ENCODE results near the gene FAM47C. TPM values are rescaled to one million over a fixed set of nuclear protein-coding genes. Genes with fewer than 3 reads are reported as not detected.
"Not testable (repeated sequence)": the region's sequence is repeated elsewhere in the genome, so short reads cannot be mapped to it uniquely, and the experiment has no call there.

FAM47C gene
- not detected for total RNA-seq

DNA sequence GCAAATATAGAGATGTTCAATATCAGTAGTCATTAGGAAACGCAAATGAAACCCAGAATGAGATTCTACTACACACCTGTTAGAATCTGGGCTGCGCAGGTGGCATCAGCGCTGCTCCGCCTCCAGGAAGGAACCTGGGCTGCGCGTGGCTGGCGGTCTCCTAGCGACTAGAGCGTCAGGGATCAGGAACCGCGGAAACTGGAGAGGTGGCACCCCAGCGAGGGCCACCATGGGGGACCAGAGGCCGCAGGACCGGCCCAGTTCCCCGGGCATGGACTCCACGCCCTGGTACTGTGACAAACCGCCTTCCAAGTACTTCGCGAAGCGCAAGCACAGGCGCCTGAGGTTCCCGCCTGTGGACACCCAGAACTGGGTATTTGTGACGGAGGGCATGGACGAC is at the start of gene FAM47C:
FAM47C (plus strand) TSS at position 185 of the 400 bp plus-strand sequence; CDS start at position 230, 45 bp downstream.
- H3K4me3 Mint-ChIP-seq; ATAC-seq; H3K36me3 Mint-ChIP-seq (ENCODE audit: low read depth); POLR2A ChIA-PET; H3K27me3 Mint-ChIP-seq (ENCODE audit: low read depth); H3K27ac Mint-ChIP-seq; DNase-seq; CTCF ChIA-PET; H3K4me1 Mint-ChIP-seq (ENCODE audit: low read depth); H3K9me3 Mint-ChIP-seq (ENCODE audit: insufficient read depth): not testable (repeated sequence)

DNA sequence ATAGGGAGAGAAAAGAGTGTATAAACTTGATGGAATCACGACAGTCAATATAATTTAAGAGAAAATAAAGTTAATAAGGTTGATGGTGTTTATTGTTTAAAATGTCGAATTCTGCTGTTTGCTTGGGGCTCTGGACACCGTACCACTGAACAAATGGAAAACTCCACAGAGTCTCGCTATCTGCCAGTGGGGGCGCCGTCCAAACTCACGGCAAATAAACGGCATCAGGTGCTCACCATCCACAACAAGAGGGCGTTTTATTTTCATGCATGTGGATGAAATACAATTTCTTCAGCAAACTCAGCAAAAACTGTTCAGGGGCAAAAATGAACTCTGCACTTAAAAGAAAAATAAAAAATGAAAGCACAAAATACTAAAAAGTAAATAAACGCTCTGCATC is 46.6 kb upstream of the FAM47C start:
- no peaks in the 10 kb centered on the region for H3K4me1 Mint-ChIP-seq (ENCODE audit: low read depth)
- no peaks in the 10 kb centered on the region for H3K36me3 Mint-ChIP-seq (ENCODE audit: low read depth)
- H3K27ac Mint-ChIP-seq: no peak overlapping the region
- no peak for ATAC-seq
- POLR2A ChIA-PET: no interaction called here
- peaks cover 10% of the 10 kb centered on the region for H3K27me3 Mint-ChIP-seq (ENCODE audit: low read depth)
- CTCF ChIA-PET: no interaction called here
- DNase-seq: no peak
- H3K4me3 Mint-ChIP-seq: no peak overlapping the region
- H3K9me3 Mint-ChIP-seq (ENCODE audit: insufficient read depth): no peaks in the 10 kb centered on the region

DNA sequence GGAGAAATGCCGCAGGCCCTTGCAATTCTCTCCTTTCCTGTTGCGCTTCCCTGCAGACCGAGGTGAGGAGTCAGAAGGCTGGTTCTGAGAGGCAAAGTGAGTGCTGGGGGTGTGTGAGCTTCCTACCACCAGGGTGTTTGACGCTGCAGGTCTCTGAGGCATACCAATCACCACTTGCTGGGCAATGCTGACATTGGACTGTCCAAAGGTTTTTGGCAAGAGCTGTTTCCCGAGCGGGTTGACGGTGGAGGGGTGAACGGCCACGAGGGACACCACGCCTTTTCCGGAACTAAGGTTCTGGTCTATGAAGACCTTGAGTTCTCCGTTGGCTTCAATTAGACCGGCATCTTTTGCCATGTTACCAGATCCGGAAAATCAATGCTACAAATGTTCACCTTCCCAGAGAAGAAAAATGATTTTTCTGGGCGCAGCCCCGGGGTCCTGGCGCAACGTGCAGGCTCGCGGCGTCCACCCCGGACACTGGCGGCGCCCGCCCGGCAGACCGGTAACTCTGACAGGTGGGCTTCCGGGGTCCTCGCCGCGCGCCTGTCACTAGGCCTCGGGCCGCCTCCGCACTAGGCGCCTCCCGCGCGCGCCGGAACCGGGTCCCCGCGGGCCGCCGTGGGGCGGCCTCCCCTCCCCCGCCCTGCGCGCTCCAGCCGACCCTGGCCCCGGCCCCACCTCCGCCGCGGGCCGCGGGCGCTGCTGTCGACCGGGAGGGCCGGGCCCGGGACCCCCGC is 44.9 kb upstream of the FAM47C start:
- ChIA-PET CTCF (no interaction called here), POLR2A (no interaction called here)
- Mint-ChIP-seq H3K9me3 (ENCODE audit: insufficient read depth) (no peaks in the 10 kb centered on the region), H3K27me3 (ENCODE audit: low read depth) (peaks cover 4% of the 10 kb centered on the region), H3K27ac (no peak overlapping the region), H3K4me3 (no peak overlapping the region), H3K4me1 (ENCODE audit: low read depth) (no peaks in the 10 kb centered on the region), H3K36me3 (ENCODE audit: low read depth) (no peaks in the 10 kb centered on the region)
- DNase-seq: no peak
- no peak for ATAC-seq

DNA sequence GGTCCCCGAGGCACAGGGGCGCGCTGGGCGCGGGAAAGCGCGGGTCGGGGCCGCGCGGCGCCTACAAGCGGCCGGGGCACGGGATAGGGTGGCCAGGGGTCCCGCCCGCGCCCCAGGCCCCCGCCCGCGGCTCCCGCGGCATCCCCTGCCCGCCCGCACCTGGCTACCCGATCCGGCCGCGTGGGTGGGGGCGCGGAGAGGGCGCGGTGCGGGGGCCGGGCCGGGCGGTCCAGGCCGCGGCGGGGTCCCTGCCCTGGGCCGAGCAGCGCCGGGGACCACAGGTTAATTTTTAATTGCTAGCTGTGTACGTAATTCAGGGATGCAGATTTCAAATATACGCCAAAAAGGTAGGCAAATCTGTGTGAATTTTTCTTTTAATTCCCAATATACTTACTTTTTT is 44.3 kb upstream of the FAM47C start:
- no peaks in the 10 kb centered on the region for H3K9me3 Mint-ChIP-seq (ENCODE audit: insufficient read depth)
- ChIA-PET POLR2A (no interaction called here), CTCF (no interaction called here)
- H3K27me3 Mint-ChIP-seq (ENCODE audit: low read depth): no peaks in the 10 kb centered on the region
- H3K4me3 Mint-ChIP-seq: no peak overlapping the region
- no peaks in the 10 kb centered on the region for H3K36me3 Mint-ChIP-seq (ENCODE audit: low read depth)
- no peak overlapping the region for H3K27ac Mint-ChIP-seq
- no peaks in the 10 kb centered on the region for H3K4me1 Mint-ChIP-seq (ENCODE audit: low read depth)
- ATAC-seq (no peak), DNase-seq (no peak)

DNA sequence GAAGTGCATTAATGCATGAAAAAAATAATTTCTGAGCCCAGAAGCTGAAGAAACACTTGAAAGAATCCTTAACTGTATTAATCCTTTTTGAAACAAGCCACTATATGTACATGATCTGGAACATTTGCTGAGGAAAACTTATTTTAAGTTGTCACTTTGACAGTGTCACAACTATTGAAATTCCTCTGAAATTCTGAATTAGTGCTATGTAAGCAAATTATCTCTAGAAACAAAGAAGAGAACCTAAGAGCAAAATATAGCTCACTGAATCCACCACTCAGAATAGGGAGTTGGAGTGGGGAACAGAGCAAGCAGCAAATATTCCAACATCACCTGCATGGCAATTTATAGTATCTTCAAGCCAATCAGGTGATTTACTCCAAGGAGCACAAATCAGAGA is 34.6 kb upstream of the FAM47C start:
- Mint-ChIP-seq H3K9me3 (ENCODE audit: insufficient read depth) (no peaks in the 10 kb centered on the region), H3K36me3 (ENCODE audit: low read depth) (no peaks in the 10 kb centered on the region), H3K4me1 (ENCODE audit: low read depth) (no peaks in the 10 kb centered on the region), H3K27me3 (ENCODE audit: low read depth) (no peaks in the 10 kb centered on the region), H3K4me3 (no peak overlapping the region), H3K27ac (no peak overlapping the region)
- POLR2A ChIA-PET: no interaction called here
- CTCF ChIA-PET: no interaction called here
- DNase-seq: no peak
- no peak for ATAC-seq

DNA sequence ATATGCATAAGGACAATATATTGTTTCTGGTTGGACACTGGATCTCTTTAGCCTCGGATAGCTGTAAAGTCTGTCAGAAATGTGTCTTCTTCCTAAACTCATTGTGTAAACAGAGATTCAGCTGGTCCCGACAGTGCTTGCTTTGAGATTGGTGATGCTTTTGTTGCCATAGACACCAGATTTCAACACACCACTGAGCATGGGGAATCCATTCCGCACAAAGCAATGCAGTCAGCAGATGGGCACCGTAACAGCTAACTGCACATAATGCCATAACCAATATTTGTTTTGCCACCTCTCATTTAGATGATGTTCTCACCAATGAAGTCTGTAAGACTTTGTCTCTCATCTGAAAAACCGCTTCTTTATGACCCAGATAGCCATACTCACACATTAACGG is 33.3 kb upstream of the FAM47C start:
- no peak for ATAC-seq
- Mint-ChIP-seq H3K9me3 (ENCODE audit: insufficient read depth) (no peaks in the 10 kb centered on the region), H3K4me1 (ENCODE audit: low read depth) (no peaks in the 10 kb centered on the region), H3K27ac (no peak overlapping the region), H3K27me3 (ENCODE audit: low read depth) (no peaks in the 10 kb centered on the region), H3K4me3 (no peak overlapping the region), H3K36me3 (ENCODE audit: low read depth) (no peaks in the 10 kb centered on the region)
- ChIA-PET CTCF (no interaction called here), POLR2A (no interaction called here)
- DNase-seq: no peak

DNA sequence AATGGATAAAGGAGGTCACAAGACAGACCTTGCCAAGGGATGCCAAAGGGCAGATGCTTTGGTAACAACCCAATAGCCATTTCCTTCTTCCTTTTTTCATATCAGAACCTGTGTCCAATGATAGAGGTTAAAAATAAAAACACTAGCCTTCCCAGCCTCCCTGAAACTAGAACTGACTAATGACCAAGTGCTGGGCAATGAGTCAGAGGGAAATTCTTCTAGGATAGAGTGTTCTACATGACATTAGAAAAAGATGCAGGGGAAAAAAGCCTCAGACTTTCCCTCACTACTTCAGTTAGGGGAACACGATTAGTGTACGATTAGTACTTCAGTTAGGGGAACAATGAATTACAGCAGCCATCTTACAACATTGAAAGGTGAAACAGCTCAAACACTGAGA is 29.3 kb upstream of the FAM47C start:
- CTCF ChIA-PET: no interaction called here

DNA sequence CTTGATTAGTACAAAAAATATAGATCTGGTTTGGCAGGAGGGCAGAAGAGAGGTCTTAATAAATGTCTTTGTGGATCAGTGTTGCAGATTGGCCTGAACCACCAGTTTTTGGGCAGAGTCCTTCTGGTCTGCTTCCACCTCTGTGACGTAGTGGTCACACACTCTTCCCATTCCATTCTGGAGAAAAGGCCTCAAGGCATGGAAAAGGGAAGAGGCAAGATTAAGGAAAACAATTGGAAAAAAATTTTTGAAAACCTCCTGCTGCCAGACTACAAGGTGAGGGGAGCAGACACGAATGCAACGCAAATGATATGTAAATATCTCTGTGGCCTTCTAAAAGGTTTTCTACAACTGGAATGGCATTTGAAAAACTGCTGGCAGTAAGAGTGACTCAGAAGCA is 24.3 kb upstream of the FAM47C start:
- DNase-seq (no peak), ATAC-seq (no peak)
- H3K4me1 Mint-ChIP-seq (ENCODE audit: low read depth): peaks cover 2% of the 10 kb centered on the region
- no peak overlapping the region for H3K27ac Mint-ChIP-seq
- CTCF ChIA-PET: no interaction called here
- no peak overlapping the region for H3K4me3 Mint-ChIP-seq
- no peaks in the 10 kb centered on the region for H3K9me3 Mint-ChIP-seq (ENCODE audit: insufficient read depth)
- peaks cover 3% of the 10 kb centered on the region for H3K27me3 Mint-ChIP-seq (ENCODE audit: low read depth)
- no peaks in the 10 kb centered on the region for H3K36me3 Mint-ChIP-seq (ENCODE audit: low read depth)
- POLR2A ChIA-PET: no interaction called here

More for the DNA sequence above, 29.3 kb upstream of the FAM47C start:
- POLR2A ChIA-PET: no interaction called here
- Mint-ChIP-seq H3K36me3 (ENCODE audit: low read depth) (no peaks in the 10 kb centered on the region), H3K4me1 (ENCODE audit: low read depth) (no peaks in the 10 kb centered on the region), H3K4me3 (no peak overlapping the region), H3K27me3 (ENCODE audit: low read depth) (no peaks in the 10 kb centered on the region), H3K9me3 (ENCODE audit: insufficient read depth) (no peaks in the 10 kb centered on the region), H3K27ac (no peak overlapping the region)
- no peak for DNase-seq
- no peak for ATAC-seq

DNA sequence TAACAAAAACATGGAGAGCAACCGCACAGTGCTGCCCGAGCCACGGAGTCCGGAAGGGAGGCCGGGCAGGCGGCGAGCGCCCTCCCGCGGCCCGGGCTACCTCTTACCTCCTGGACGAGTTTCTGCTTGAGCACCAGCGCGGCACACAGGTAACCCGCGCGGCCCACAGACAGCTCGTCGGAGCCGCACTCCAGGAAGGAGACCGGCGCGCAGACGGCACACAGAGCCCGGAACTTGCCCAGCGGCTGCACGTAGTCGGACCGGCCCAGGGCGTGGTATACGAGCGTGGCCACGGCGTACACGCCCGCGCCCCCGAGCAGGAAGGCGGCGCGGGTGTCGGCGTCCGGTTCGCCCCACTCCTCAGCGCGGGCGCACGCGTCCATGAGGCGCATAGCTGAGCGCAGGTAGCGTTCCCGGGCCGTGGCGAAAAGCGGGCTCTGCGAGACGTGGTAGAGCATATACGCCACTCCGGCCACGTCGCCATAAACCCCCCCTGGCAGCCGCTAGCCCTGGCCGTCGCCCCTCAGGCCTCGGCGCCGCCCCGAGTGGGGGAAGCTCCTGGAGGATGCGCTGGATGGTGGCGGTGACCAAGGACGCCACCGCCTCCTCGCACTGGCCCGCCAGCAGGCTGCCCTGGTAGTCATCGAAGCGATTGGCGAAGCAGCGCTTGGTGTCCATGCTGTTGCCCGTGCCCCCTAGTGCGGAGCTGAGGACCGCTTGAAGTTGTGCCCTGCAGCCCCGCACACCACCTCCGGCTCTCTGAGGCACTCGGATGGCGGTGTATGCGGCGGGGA is 22.6 kb upstream of the FAM47C start:
- H3K4me1 Mint-ChIP-seq (ENCODE audit: low read depth); H3K36me3 Mint-ChIP-seq (ENCODE audit: low read depth); DNase-seq; H3K9me3 Mint-ChIP-seq (ENCODE audit: insufficient read depth); POLR2A ChIA-PET; H3K27ac Mint-ChIP-seq; CTCF ChIA-PET; H3K27me3 Mint-ChIP-seq (ENCODE audit: low read depth); ATAC-seq; H3K4me3 Mint-ChIP-seq: not testable (repeated sequence)

DNA sequence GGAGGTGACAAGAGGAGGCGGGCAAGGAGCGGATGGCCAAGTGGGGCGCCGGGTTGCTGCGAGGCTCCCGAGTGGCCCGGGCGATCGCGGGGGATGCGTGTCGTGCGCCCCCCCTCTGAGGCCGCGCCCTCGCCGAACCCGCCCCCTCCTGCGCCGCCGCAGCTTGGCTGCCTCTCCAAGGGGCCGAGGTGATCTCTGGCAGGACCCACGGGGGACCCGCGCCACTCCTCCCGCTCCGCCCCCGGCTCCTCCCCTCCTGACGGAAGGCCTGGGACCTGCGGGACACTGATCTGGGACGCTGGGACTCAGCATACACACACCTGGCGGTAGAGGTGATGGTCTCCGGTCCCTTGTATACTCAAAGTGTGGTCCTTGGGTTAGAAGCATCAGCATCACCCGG is 21.9 kb upstream of the FAM47C start:
- ATAC-seq (no peak), DNase-seq (no peak)
- H3K27ac Mint-ChIP-seq: no peak overlapping the region
- no peak overlapping the region for H3K4me3 Mint-ChIP-seq
- ChIA-PET POLR2A (no interaction called here), CTCF (no interaction called here)
- peaks cover 2% of the 10 kb centered on the region for H3K4me1 Mint-ChIP-seq (ENCODE audit: low read depth)
- H3K9me3 Mint-ChIP-seq (ENCODE audit: insufficient read depth): no peaks in the 10 kb centered on the region
- no peaks in the 10 kb centered on the region for H3K36me3 Mint-ChIP-seq (ENCODE audit: low read depth)
- peaks cover 3% of the 10 kb centered on the region for H3K27me3 Mint-ChIP-seq (ENCODE audit: low read depth)

DNA sequence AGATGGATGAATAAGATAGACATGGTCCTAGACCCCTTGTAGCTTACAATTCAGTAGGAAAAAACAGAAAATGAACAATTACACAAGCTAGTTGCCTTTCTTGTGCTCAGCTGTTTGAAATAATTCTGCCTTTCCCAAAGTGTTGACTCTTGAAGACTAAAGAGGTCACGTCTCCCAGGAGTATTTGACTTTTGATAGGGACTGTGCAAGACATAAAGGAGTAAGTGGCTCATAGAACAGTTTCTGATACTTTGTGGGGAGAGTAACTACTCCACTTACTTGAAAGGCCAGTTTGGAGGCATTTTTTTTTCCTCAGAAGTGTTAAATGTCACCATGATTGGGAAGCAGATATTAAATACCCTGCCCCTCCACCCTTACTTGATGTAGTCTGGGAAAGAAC is 21.0 kb upstream of the FAM47C start:
- CTCF ChIA-PET; H3K4me1 Mint-ChIP-seq (ENCODE audit: low read depth); DNase-seq; H3K27ac Mint-ChIP-seq; H3K36me3 Mint-ChIP-seq (ENCODE audit: low read depth); H3K9me3 Mint-ChIP-seq (ENCODE audit: insufficient read depth); ATAC-seq; H3K27me3 Mint-ChIP-seq (ENCODE audit: low read depth); POLR2A ChIA-PET; H3K4me3 Mint-ChIP-seq: not testable (repeated sequence)

DNA sequence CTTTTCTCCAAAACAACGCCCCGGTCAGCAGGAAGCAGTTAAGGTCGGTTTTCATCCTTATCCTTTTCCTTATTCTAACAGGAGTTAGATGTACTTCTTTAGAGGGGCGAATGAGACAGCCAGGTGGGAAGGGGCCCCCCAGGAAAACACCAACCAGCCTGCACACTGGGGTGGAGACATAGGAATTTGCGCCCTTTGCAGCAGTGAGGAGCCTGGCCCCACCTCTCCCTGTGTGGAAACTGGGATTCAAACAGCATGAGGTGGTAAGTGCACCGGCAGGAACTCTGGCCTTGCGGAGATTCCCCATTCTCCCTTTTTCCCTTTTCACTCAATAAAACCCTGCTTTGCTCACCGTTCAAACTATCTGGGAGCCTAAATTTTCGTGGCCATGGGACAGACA is 8.0 kb upstream of the FAM47C start:
- ATAC-seq (no peak), DNase-seq (no peak)
- POLR2A ChIA-PET: no interaction called here
- CTCF ChIA-PET: no interaction called here
- no peaks in the 10 kb centered on the region for H3K27me3 Mint-ChIP-seq (ENCODE audit: low read depth)
- no peak overlapping the region for H3K4me3 Mint-ChIP-seq
- no peaks in the 10 kb centered on the region for H3K4me1 Mint-ChIP-seq (ENCODE audit: low read depth)
- no peaks in the 10 kb centered on the region for H3K9me3 Mint-ChIP-seq (ENCODE audit: insufficient read depth)
- no peak overlapping the region for H3K27ac Mint-ChIP-seq
- no peaks in the 10 kb centered on the region for H3K36me3 Mint-ChIP-seq (ENCODE audit: low read depth)

DNA sequence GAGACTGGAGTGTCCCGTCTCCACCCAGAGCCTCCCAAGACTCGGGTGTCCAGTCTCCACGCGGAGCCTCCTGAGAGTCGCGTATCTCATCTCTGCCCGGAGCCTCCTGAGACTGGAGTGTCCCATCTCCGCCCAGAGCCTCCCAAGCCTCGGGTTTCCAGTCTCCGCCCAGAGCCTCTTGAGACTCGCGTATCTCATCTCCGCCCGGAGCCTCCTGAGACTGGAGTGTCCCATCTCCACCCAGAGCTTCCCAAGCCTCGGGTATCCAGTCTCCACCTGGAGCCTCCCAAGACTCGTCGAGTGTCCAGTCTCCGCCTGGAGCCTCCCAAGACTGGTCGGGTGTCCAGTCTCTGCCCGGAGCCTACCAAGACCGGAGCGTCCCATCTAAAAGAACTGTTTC is 2.3 kb downstream of the FAM47C start:
- Mint-ChIP-seq H3K4me1 (ENCODE audit: low read depth) (no peaks in the 10 kb centered on the region), H3K9me3 (ENCODE audit: insufficient read depth) (no peaks in the 10 kb centered on the region), H3K27me3 (ENCODE audit: low read depth) (no peaks in the 10 kb centered on the region), H3K27ac (no peak overlapping the region), H3K4me3 (no peak overlapping the region), H3K36me3 (ENCODE audit: low read depth) (no peaks in the 10 kb centered on the region)
- ChIA-PET CTCF (no interaction called here), POLR2A (no interaction called here)
- no peak for DNase-seq
- ATAC-seq: no peak

All from activated CD8-positive, alpha-beta T cell treated with anti-CD3 and anti-CD28 coated beads, Interleukin-2, amount 10 ng/mL, durations not matched to agents 7 days and 5 days (primary cell).